ENCODE data around the gene PIGP. TPM values are rescaled to one million over a fixed set of nuclear protein-coding genes. Genes with fewer than 3 reads are reported as not detected.
"Not testable (repeated sequence)": the region's sequence is repeated elsewhere in the genome, so short reads cannot be mapped to it uniquely, and the experiment has no call there.

Gene PIGP
- polyA plus RNA-seq, 3 donors, result 8.8 to 17.6 (median 10.6) TPM

- WGBS (ENCODE audit: insufficient coverage), result no CpG with 5 or more reads among the region's 2 CpGs
- H3K4me1 Mint-ChIP-seq, result no peaks in the 10 kb centered on the region
- H3K27me3 Mint-ChIP-seq (ENCODE audit: low read depth in 3 of 3), result peaks cover 0 to 2% (median 1%) of the 10 kb centered on the region in 3 donors
- no peak for TF ChIP-seq CTCF (IDR thresholded peaks at IDR 0.05)
- Histone ChIP-seq H2AFZ (ENCODE audit: insufficient read depth, low read depth, low read length, poor library complexity, severe bottlenecking) (no peak overlapping the region), H3K9ac (ENCODE audit: insufficient read depth, low read length, poor library complexity, severe bottlenecking) (no peak overlapping the region), H3K4me3 (replicated peaks in 1 of 3; ENCODE audit: low read depth in 2 of 3, low read length in 3 of 3) (no peak overlapping the region), H3K9me3 (replicated peaks in 1 of 2; ENCODE audit: control insufficient read depth in 1 of 2, insufficient read depth in 1 of 2, low read length in 2 of 2) (peaks cover 0 to 11% of the 10 kb centered on the region in 2 donors), H3K36me3 (replicated peaks in 1 of 2; ENCODE audit: control insufficient read depth in 1 of 2, insufficient read depth in 2 of 2, low read length in 2 of 2) (no peaks in the 10 kb centered on the region), H3K79me2 (ENCODE audit: insufficient read depth, low read length) (no peaks in the 10 kb centered on the region), H3K4me1 (ENCODE audit: control insufficient read depth in 1 of 2, insufficient read depth in 2 of 2, low read length in 2 of 2) (no peaks in the 10 kb centered on the region), H3K4me2 (replicated peaks; ENCODE audit: extremely low read depth, low read length, poor library complexity, severe bottlenecking) (no peak overlapping the region), H3K27me3 (ENCODE audit: control insufficient read depth in 2 of 2, insufficient read depth in 2 of 2, low read length in 2 of 2) (no peaks in the 10 kb centered on the region), H3K27ac (ENCODE audit: low read depth in 1 of 2, low read length in 2 of 2) (no peak overlapping the region), H4K20me1 (ENCODE audit: insufficient read depth, low read length) (no peaks in the 10 kb centered on the region)
- intact Hi-C loops (cut with micrococcal nuclease), result no loop called here
- H3K36me3 Mint-ChIP-seq, result no peaks in the 10 kb centered on the region
- H3K9me3 Mint-ChIP-seq, result peaks cover 0 to 24% (median 9%) of the 10 kb centered on the region in 7 donors
- no peak overlapping the region for H3K4me3 Mint-ChIP-seq
- no peak for DNase-seq
- no peak overlapping the region for H3K27ac Mint-ChIP-seq
Observed at GRCh38 chr21:37055271-37055855, 17.5 kb downstream of the PIGP start.

GRCh38 chr21:37049741-37050140, 23.1 kb downstream of the PIGP start:
- no CpG with 5 or more reads among the region's 3 CpGs for WGBS (ENCODE audit: insufficient coverage)

More at GRCh38 chr21:37049741-37050140, 23.1 kb downstream of the PIGP start:
- H3K9me3 Mint-ChIP-seq; H3K4me1 ChIP-seq (ENCODE audit: control insufficient read depth in 1 of 2, insufficient read depth in 2 of 2, low read length in 2 of 2); H3K9me3 ChIP-seq (replicated peaks in 1 of 2; ENCODE audit: control insufficient read depth in 1 of 2, insufficient read depth in 1 of 2, low read length in 2 of 2); H3K27ac ChIP-seq (ENCODE audit: low read depth in 1 of 2, low read length in 2 of 2); H3K79me2 ChIP-seq (ENCODE audit: insufficient read depth, low read length); intact Hi-C loops (cut with micrococcal nuclease); H3K4me3 ChIP-seq (replicated peaks in 1 of 3; ENCODE audit: low read depth in 2 of 3, low read length in 3 of 3); H3K4me3 Mint-ChIP-seq; H3K9ac ChIP-seq (ENCODE audit: insufficient read depth, low read length, poor library complexity, severe bottlenecking); H3K27me3 ChIP-seq (ENCODE audit: control insufficient read depth in 2 of 2, insufficient read depth in 2 of 2, low read length in 2 of 2); H3K4me1 Mint-ChIP-seq; H4K20me1 ChIP-seq (ENCODE audit: insufficient read depth, low read length); H3K4me2 ChIP-seq (replicated peaks; ENCODE audit: extremely low read depth, low read length, poor library complexity, severe bottlenecking); H2AFZ ChIP-seq (ENCODE audit: insufficient read depth, low read depth, low read length, poor library complexity, severe bottlenecking); H3K27me3 Mint-ChIP-seq (ENCODE audit: low read depth in 3 of 3); DNase-seq; H3K36me3 ChIP-seq (replicated peaks in 1 of 2; ENCODE audit: control insufficient read depth in 1 of 2, insufficient read depth in 2 of 2, low read length in 2 of 2); H3K36me3 Mint-ChIP-seq; H3K27ac Mint-ChIP-seq: not testable (repeated sequence)
